ENCODE measurements around the gene PCCA.

Gene PCCA

GRCh38 chr13:100231176-100231575 lies 142.3 kb downstream of the PCCA start:
- Histone ChIP-seq H3K9me3 (ENCODE audit: severe bottlenecking) (no peaks in the 10 kb centered on the region), H3K36me3 (no peaks in the 10 kb centered on the region), H3K27ac (no peak overlapping the region), H3K4me3 (ENCODE audit: low read depth, low read length) (no peak overlapping the region), H3K27me3 (ENCODE audit: insufficient read depth, low read depth, severe bottlenecking) (no peaks in the 10 kb centered on the region)
- TF ChIP-seq CTCF (IDR thresholded peaks at IDR 0.05; ENCODE audit: low read depth, low read length) = no peak
- no peak for DNase-seq

DNA sequence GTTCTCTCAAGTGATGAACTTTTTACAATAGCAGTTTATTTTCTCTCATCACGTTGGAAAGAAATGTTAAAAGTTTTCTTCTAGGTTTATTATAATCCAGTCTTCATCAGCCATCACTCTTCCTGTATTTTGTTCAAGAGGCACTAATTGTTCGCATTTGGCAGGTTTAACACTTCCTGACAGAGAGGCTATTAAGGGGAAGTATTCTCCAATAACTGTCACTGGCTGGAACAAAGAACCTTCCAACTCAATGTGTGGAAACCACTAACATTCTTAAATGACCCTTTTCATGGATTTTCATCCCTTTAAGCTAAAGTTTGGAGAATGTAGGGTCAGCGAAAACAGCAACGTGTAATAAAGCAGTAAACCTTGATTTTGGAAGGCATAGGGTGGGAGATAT lies 145.1 kb downstream of the PCCA start:
- no peak for TF ChIP-seq CTCF (IDR thresholded peaks at IDR 0.05; ENCODE audit: low read depth, low read length)
- Histone ChIP-seq H3K36me3 (no peaks in the 10 kb centered on the region), H3K9me3 (ENCODE audit: severe bottlenecking) (no peaks in the 10 kb centered on the region), H3K4me3 (ENCODE audit: low read depth, low read length) (no peak overlapping the region), H3K27ac (no peak overlapping the region), H3K27me3 (ENCODE audit: insufficient read depth, low read depth, severe bottlenecking) (no peaks in the 10 kb centered on the region)
- no peak for DNase-seq

- no peak for TF ChIP-seq CTCF (IDR thresholded peaks at IDR 0.05; ENCODE audit: low read depth, low read length)
- H3K27ac ChIP-seq = no peak overlapping the region
- no peaks in the 10 kb centered on the region for H3K36me3 ChIP-seq
- H3K9me3 ChIP-seq (ENCODE audit: severe bottlenecking) = no peaks in the 10 kb centered on the region
- no peak for DNase-seq
- no peaks in the 10 kb centered on the region for H3K27me3 ChIP-seq (ENCODE audit: insufficient read depth, low read depth, severe bottlenecking)
- H3K4me3 ChIP-seq (ENCODE audit: low read depth, low read length) = no peak overlapping the region
Measured at GRCh38 chr13:100234524-100235136, 145.7 kb downstream of the PCCA start.

GRCh38 chr13:100235311-100235901 lies 146.5 kb downstream of the PCCA start:
- no peak overlapping the region for H3K27ac ChIP-seq

GRCh38 chr13:100240109-100240779 lies 151.4 kb downstream of the PCCA start:
- no peak for DNase-seq
- no peak overlapping the region for H3K27ac ChIP-seq

More at GRCh38 chr13:100235311-100235901, 146.5 kb downstream of the PCCA start:
- Histone ChIP-seq H3K9me3 (ENCODE audit: severe bottlenecking) (no peaks in the 10 kb centered on the region), H3K36me3 (no peaks in the 10 kb centered on the region), H3K27me3 (ENCODE audit: insufficient read depth, low read depth, severe bottlenecking) (no peaks in the 10 kb centered on the region), H3K4me3 (ENCODE audit: low read depth, low read length) (no peak overlapping the region)
- peak; percentile 40 for DNase-seq
- TF ChIP-seq CTCF (IDR thresholded peaks at IDR 0.05; ENCODE audit: low read depth, low read length) = peak; percentile 53

More at GRCh38 chr13:100240109-100240779, 151.4 kb downstream of the PCCA start:
- no peak for TF ChIP-seq CTCF (IDR thresholded peaks at IDR 0.05; ENCODE audit: low read depth, low read length)
- Histone ChIP-seq H3K4me3 (ENCODE audit: low read depth, low read length) (no peak overlapping the region), H3K27me3 (ENCODE audit: insufficient read depth, low read depth, severe bottlenecking) (no peaks in the 10 kb centered on the region), H3K36me3 (no peaks in the 10 kb centered on the region), H3K9me3 (ENCODE audit: severe bottlenecking) (no peaks in the 10 kb centered on the region)
